ENCODE results near the gene GSN. TPM values are rescaled to one million over a fixed set of nuclear protein-coding genes. Genes with fewer than 3 reads are reported as not detected.

The GSN gene
- total RNA-seq, 1 donor from 2014 or later: 84.7 TPM

GRCh38 chr9:121324755-121325154 is 56.8 kb downstream of the GSN start:
- H3K27ac Mint-ChIP-seq (ENCODE audit: unreplicated experiment): no peak overlapping the region
- no peak overlapping the region for H3K4me3 Mint-ChIP-seq
- H3K9me3 Mint-ChIP-seq: peaks cover 3% of the 10 kb centered on the region
- H3K4me1 Mint-ChIP-seq: no peaks in the 10 kb centered on the region
- DNase-seq (ENCODE audit: low read depth, low spot score): no peak
- no peaks in the 10 kb centered on the region for H3K27me3 Mint-ChIP-seq (ENCODE audit: low read depth)
- peaks cover 6% of the 10 kb centered on the region for H3K36me3 Mint-ChIP-seq (ENCODE audit: low read depth)
- TF ChIP-seq, protein P1, sequence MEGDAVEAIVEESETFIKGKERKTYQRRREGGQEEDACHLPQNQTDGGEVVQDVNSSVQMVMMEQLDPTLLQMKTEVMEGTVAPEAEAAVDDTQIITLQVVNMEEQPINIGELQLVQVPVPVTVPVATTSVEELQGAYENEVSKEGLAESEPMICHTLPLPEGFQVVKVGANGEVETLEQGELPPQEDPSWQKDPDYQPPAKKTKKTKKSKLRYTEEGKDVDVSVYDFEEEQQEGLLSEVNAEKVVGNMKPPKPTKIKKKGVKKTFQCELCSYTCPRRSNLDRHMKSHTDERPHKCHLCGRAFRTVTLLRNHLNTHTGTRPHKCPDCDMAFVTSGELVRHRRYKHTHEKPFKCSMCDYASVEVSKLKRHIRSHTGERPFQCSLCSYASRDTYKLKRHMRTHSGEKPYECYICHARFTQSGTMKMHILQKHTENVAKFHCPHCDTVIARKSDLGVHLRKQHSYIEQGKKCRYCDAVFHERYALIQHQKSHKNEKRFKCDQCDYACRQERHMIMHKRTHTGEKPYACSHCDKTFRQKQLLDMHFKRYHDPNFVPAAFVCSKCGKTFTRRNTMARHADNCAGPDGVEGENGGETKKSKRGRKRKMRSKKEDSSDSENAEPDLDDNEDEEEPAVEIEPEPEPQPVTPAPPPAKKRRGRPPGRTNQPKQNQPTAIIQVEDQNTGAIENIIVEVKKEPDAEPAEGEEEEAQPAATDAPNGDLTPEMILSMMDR (conservative IDR thresholded peaks at IDR 0.05): no peak

GRCh38 chr9:121325387-121325786 is 57.4 kb downstream of the GSN start:
- H3K27me3 Mint-ChIP-seq (ENCODE audit: low read depth): no peaks in the 10 kb centered on the region
- H3K9me3 Mint-ChIP-seq: peaks cover 3% of the 10 kb centered on the region
- no peak overlapping the region for H3K27ac Mint-ChIP-seq (ENCODE audit: unreplicated experiment)
- no peak overlapping the region for H3K4me3 Mint-ChIP-seq
- no peak for DNase-seq (ENCODE audit: low read depth, low spot score)
- H3K4me1 Mint-ChIP-seq: no peaks in the 10 kb centered on the region
- peaks cover 6% of the 10 kb centered on the region for H3K36me3 Mint-ChIP-seq (ENCODE audit: low read depth)
- TF ChIP-seq, protein P1 (conservative IDR thresholded peaks at IDR 0.05): no peak

GRCh38 chr9:121326130-121326838 is 58.3 kb downstream of the GSN start:
- Mint-ChIP-seq H3K27me3 (ENCODE audit: low read depth) (no peaks in the 10 kb centered on the region), H3K27ac (ENCODE audit: unreplicated experiment) (no peak overlapping the region), H3K4me3 (no peak overlapping the region), H3K4me1 (no peaks in the 10 kb centered on the region), H3K9me3 (peaks cover 3% of the 10 kb centered on the region), H3K36me3 (ENCODE audit: low read depth) (peaks cover 9% of the 10 kb centered on the region)
- TF ChIP-seq, protein P1 (conservative IDR thresholded peaks at IDR 0.05): no peak
- no peak for DNase-seq (ENCODE audit: low read depth, low spot score)

DNA sequence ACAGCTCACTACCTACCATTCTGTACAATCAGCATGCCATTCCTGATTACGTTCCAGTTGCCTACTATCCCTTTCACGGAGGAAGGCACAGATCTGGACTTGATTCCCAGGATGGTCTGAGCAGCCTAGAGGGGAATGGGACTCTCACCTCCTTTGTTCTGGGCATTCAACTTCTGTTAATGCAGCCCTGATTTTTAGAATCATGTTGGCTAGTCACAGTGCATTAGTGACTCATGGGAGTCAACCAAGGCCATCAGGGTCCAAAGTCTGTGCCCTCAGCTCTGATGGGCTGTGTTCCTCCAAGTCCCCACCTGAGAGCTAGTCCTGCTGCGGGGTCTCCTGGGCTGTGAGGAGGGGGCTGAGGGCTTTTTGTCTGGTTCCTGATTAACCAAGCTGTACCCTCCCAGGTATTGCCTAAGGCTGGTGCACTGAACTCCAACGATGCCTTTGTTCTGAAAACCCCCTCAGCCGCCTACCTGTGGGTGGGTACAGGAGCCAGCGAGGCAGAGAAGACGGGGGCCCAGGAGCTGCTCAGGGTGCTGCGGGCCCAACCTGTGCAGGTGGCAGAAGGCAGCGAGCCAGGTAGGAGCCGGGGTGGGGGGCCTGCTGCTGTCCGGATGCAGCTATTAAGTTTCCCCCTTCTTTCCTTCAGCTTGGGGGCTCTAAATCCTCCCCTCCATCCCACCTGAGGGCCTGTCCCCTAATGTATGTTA is 59.1 kb downstream of the GSN start:
- no peak for DNase-seq (ENCODE audit: low read depth, low spot score)
- Mint-ChIP-seq H3K36me3 (ENCODE audit: low read depth) (peaks cover 8% of the 10 kb centered on the region), H3K9me3 (peaks cover 3% of the 10 kb centered on the region), H3K4me1 (no peaks in the 10 kb centered on the region), H3K4me3 (no peak overlapping the region), H3K27ac (ENCODE audit: unreplicated experiment) (no peak overlapping the region), H3K27me3 (ENCODE audit: low read depth) (no peaks in the 10 kb centered on the region)
- TF ChIP-seq, protein P1 (conservative IDR thresholded peaks at IDR 0.05): no peak

DNA sequence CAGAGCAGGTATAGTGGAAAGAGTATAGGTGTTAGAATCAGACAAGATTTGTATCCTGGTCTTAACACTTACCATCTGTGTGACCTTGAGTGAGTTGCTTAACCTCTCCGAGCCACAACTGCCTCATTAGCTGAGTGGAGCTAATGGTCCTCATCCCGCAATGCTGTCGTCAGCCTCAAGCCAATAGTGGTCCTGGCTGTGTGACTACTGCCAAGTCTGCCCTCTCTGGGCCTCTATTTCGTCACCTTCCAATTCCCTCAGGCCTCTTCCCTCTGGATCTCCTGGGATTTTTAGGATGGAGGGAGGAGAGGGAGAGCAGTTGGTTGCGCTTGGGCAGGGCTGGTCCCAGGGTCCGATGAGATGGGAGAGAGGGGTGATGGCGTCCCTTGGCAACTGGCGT is 60.5 kb downstream of the GSN start:
- no peak overlapping the region for H3K27ac Mint-ChIP-seq (ENCODE audit: unreplicated experiment)
- no peaks in the 10 kb centered on the region for H3K9me3 Mint-ChIP-seq
- H3K27me3 Mint-ChIP-seq (ENCODE audit: low read depth): no peaks in the 10 kb centered on the region
- peaks cover 3% of the 10 kb centered on the region for H3K36me3 Mint-ChIP-seq (ENCODE audit: low read depth)
- no peaks in the 10 kb centered on the region for H3K4me1 Mint-ChIP-seq
- no peak for DNase-seq (ENCODE audit: low read depth, low spot score)
- TF ChIP-seq, protein P1 (conservative IDR thresholded peaks at IDR 0.05): no peak
- H3K4me3 Mint-ChIP-seq: no peak overlapping the region

Data from neural crest cell (in vitro differentiated cells).